Dermis blood vessel endothelial cell (primary cell): ENCODE data around the gene DBN1. TPM values are rescaled to one million over a fixed set of nuclear protein-coding genes. Genes with fewer than 3 reads are reported as not detected.
A peak's percentile ranks its signal among the peaks of the same experiment; 100 is the strongest.

Experiments
- DNase-seq: peaks from one replicate; pipeline ENCODE4 v3.0.0; 2010
- total RNA-seq: library from RNA; depleted of rRNA; stranded (reverse); fragments of >200 nt; gene quantifications from 2 replicates; pipeline ENCODE4 v1.2.3, GENCODE V29; 2014

Gene DBN1
- total RNA-seq, 1 donor from 2014 or later, result 147 TPM

DNA sequence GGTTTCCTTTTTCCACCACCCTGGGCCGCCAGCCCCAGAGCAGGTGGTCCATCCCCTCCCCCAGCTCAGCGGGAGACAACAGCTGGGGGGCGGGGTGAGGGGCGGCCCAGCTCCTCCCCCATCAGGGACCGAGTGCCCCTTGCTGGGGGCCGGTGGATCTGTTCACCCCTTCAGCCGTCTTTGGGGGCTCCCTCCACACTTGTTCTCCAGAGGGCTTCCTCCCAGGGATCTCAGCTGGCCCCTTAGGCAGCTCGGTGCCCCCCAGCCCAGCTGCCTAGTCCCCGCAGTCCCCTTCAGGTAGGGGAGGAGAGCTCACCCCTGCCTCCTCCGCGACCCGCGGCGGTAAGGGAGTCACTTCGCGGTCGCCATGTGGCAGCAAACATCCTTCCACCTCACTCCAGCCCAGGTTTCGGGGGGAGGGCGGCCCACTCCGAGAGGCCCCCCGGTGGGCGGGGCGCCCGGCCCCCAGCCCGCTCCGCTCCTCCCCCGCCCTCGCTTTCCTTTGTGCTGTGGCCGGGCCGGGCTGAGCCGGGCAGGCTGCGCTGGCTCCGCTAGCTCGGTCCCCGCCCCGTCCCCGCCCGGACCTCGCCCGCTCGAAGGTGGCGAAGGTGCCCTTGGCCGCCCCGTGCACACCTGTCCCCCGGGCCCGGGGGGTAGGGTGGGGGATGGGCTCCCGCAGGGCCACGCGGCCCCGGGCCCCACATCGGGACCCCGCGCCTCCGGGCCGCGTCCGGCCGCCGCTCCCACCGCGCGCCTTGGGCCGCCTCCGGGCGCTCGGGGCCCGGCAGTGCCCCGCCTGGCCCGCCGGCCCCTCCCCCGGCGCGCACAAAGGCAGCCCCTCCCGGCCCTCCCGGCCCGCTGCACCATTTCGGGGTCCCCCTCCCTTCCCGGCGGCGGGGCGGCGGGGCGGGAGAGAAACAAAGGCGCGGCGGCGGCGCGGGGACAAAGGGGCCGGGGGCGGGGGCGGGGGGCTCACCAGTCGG lies 683 bp downstream of the DBN1 start:
- peak; percentile 55 for DNase-seq

- peak; percentile 35 for DNase-seq
Observed at GRCh38 chr5:177471610-177472356, 1.7 kb downstream of the DBN1 start.

GRCh38 chr5:177470759-177471536 lies 2.5 kb downstream of the DBN1 start:
- no peak for DNase-seq

DNA sequence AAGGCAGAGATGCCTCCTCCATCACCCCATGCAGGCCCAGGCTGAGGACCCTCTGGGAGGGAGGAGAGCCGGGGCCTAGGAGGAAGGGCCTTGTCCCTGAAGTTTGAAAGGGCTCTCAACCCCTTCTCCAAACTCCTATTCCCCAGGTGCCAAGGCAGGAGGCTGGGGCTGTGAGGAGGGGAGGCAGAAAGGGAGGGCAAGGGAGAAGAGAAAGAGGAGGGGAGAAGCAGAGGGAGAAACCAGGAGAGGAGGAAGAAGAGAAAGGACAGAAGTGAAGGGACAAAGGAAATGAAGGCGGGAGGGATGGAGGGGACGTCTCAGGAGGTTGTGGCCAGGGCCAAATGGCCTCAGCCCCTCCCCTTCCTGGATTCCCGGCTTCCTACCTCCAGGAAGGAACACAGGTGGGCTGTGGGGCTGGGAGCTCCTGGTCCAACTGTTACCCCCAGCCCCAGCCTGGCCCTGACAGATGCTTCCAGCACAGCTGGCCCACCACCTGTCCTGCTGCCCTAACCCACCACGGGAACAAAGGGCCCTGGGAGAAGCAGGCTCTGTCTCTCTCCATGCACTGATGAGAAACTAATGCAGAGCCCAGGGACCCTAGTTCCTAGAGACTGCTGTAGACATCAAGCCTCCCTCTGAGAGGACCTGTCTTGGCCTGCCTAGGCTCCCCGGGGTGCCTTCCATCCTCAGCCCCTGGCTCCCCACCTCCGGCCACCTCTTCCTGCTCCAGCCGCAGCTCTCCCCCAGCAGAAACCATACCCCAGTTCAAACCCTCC lies 3.5 kb downstream of the DBN1 start:
- DNase-seq, result no peak

GRCh38 chr5:177468685-177469628 lies 4.5 kb downstream of the DBN1 start:
- DNase-seq, result no peak

- no peak for DNase-seq
Observed at GRCh38 chr5:177468329-177468684, 5.1 kb downstream of the DBN1 start.

DNA sequence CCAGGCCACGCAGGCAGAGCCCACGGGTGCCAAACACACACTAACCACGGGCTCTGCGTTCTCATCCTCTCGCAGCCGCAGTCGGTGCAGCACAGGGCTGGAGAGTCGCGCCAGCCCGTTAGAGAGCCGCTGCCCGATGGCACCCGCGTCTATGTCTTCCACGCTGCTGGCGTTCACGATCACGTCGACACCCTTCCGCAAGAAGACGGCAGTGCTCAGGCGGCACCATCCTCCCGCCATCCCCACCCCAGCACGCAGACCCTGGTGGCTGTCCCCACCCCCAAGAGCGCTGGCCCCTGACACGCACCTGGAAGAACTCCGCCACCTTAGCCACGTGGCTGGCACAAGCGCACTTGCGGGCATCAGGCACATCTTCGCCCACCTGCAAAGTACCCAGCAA lies 6.0 kb downstream of the DBN1 start:
- no peak for DNase-seq

DNA sequence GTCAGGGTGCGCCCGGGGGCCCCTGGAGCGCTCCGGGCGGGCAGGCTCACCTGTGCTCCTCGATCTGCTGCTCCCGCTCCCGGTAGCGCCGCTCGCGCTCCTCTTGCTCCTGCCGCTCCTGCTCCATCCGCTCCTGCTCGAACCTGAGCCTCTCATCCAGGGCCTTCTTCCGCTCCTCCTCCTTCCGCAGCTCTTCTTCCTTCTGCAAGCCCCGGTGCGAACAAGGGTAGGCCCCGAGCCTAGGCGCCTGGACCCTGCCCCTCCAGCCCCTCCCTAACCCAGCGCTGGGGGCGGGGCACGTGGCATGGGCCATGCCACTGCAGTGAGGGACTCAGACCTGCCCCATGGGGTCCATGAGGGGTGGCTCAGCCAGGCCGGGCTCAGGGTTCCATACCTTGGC lies 6.6 kb downstream of the DBN1 start:
- no peak for DNase-seq

DNA sequence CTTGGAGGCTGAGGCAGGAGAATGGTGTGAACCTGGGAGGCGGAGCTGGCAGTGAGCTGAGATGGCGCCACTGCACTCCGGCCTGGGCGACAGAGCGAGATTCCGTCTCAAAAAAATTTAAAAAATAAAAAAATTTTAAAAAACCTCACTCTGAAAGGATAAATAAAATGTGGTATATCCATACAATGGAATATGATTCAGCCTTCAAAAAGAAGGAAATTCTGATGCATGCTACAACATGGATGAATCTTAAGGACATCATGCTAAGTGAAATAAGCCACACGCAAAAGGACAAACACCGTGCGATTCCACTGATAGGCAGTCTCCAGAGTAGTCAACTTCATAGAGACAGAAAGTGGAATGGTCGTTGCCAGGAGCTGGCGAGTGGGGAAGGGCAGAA lies 8.4 kb downstream of the DBN1 start:
- DNase-seq, result no peak

DNA sequence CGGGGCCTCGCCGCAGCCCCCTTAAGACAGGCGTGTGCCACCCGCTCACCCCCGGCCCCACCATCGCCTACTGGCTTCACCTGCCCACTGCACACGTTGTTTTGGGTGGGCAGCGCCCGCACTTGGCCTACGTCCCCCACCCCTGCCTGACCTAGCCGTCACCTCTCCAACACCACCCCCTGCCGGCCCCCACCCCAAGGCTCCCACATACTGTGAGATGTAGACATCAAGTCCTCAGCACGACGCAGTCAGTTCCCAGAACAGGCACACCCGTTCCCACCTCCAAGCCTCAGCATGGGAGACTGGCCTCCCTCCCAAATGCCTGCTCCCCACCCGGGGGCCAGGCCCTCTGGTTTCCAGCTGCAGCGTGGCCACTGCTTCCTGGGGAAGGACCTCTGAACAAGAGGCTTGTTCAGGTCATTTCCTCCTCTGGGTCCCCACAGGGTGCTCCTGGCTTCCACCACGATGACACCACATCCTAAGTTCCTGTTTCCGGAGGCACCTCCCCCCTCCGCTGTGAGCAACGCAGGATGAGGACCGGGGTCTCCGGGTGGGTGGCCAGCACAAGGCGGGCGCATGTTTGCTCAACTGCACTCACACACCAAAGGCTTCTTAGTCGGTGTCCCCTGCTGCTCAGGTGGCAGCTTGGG lies 11.3 kb downstream of the DBN1 start:
- peak; percentile 75 for DNase-seq

- DNase-seq, result no peak
Observed at GRCh38 chr5:177459819-177460628, 13.4 kb downstream of the DBN1 start.

GRCh38 chr5:177459357-177459756 lies 14.1 kb downstream of the DBN1 start:
- no peak for DNase-seq

DNA sequence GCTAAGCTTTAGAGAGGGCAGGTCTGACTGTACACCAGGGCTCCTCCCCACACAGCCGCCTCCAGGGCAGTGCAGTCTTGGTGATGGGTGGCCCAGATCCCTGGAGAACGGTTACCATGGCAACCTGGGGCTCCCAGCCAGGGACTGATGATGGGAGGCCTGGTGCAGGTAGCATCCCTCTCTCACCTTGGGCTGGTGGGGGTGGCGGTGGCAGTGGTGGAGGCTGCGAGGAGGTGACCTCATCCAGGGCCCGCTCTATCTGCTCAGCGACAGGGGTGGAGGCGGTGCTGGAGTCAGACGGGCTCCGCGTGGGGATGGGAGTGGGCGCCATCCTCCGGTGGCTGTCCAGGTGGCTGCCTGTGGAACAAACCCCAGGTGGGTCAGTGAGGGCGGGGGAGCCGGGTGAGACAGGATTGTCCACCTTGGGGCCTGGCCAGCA lies 14.5 kb downstream of the DBN1 start:
- DNase-seq, result no peak

- no peak for DNase-seq
Observed at GRCh38 chr5:177457852-177458681, 15.4 kb downstream of the DBN1 start.

GRCh38 chr5:177456976-177457851 lies 16.2 kb downstream of the DBN1 start:
- DNase-seq, result peak; percentile 98

- DNase-seq, result no peak
Observed at GRCh38 chr5:177456591-177456964, 16.9 kb downstream of the DBN1 start.
